GM18526 (cell line): ENCODE results near the gene TMEM233.

Experiments used
- POLR2A ChIP-seq: IDR thresholded peaks from 3 replicates; pipeline ENCODE4 v1.6.1; 2011; ENCODE audit not compliant: insufficient read length; ENCODE audit errors: extremely low read depth

TMEM233 gene

DNA sequence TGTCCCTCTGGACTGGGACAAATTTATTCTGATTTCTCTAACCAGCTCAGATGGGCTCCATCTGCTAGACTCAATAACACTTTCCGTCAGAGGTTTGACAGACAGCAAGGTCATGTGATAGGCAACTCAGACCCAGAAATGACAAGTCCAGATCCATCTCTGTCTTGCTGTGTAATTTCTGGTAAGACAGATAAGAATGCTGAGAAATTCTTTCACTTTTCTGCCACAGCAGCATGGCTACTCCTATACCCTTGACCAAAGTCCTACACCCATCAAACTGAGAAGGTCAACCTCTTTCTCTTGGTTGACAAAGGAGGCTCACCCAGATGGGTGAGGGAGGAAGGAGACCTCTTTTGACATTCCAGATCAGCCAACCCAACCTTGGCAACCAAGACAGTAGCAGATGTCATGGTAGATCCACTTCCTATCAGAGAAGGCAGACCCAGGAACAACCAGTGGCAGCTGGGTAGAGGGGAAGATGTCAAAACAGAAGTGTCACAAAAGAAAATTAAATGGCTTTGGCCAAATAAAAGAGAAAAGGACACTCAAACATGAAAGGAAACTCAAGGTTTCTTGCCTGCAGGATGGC lies 37.5 kb downstream of the TMEM233 start:
- no peak for TF ChIP-seq POLR2A

DNA sequence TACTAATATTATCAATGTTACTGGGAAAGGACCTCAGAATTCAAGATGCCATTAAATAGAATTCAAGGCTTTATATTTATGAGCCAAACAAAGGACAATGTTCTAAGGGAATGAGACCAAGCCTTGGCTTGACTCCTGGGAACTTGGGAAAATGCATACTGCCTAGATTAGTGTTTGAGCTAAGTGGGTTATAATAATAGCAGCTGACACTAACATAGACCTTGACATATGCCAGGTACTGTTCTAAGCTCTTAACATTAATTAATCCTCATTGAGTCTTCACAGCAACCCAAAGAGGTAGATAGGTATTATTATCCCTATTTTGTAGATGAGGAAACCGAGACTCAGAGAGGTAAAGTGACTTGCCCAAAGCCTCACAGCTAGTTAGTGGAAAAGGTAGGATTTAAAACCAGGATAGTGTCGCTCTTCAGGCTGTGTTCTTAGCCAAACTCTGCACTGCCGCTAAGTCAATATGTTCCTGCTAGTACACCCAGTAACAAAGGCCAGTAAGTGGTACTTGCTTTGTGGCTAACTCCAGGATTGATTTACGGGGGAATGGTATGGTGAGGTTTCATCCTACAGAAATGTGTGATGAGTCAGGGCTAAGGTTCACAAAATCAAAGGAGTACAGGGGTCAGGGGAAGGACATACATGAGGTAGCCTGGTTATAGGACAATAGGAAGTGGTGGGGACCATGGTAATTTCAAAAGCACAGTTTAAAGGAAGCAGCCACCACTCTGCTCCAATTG lies 38.5 kb downstream of the TMEM233 start:
- no peak for TF ChIP-seq POLR2A

DNA sequence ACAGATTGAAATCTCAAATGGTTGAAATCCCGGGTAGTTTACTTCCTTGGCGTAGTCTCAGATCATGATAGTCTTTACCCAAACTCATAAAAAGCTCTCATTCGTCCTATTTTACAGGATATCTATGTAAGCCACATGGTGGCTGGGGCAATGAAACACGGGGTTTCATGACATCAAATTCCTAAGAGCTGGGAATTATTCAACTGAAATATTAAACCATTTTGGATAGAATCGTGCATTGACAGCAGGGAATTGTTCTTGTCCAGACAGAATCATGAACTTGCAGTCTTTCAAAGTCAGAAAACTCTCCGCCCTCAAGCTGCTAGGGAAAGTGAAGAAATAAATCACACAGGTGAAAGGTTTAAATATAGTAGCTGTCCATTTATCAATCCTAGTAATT lies 41.2 kb downstream of the TMEM233 start:
- no peak for TF ChIP-seq POLR2A

DNA sequence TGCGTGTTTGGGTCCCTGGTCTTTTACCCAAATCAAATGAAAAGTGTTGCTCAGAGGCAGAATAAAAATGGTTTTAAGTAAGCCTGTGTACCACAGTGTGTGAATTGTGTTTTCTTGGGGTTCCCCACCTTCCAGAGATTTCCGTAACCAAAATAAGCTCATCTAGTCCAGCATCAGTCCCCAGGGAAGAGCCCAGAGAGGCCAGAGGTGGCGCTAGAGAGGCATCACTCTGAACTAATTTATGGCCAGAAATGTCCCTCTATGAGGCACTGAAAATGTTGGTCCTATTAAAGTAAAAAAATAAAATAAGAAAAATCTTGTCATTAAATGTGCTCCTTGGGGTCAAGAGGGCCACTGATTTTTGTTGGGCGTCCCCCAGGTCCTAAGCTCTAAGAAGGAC lies 49.4 kb downstream of the TMEM233 start:
- TF ChIP-seq POLR2A: no peak

DNA sequence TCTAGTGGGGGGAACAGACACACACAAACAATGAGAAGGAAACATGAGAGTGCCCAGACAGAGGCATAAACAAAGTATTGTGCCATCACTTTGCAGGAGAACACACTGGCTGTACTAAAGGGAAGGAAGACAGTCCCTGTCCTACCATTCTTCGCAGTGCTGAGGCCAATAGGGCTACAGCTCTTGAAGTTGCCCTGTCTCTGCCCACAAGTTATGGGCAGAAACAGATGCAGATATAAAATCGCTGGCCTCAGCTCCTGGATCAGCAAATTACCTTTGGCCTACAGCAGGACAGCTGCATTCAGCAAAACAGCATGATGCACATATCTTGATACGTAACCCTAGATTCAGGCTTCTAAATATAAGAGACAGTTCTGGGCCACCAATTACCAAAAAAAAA lies 51.4 kb downstream of the TMEM233 start:
- TF ChIP-seq POLR2A: no peak

DNA sequence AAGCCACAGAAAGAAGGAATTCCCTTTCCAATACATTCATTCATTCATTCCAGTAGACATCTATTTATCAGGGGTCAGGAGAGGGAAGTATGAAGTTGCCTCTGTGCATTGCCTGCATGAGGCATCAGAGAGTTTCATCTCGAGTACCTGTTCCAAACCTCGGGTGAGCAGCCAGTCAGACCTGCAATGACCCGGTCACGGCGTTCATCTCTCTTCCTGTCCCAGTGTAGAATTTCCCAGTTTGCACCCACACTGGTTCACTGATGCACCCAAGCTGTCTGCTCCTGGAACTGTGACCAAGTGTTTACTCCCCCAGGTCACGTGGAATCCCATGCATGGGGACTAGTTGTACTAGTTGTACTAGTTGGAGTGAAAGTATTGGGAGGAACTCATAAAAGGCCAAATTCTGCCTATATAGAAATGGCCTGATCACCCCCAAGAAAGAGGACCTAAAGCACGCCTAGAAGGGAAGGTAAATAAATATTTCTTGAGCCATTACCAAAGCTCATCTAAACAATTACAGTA lies 52.0 kb downstream of the TMEM233 start:
- no peak for TF ChIP-seq POLR2A

DNA sequence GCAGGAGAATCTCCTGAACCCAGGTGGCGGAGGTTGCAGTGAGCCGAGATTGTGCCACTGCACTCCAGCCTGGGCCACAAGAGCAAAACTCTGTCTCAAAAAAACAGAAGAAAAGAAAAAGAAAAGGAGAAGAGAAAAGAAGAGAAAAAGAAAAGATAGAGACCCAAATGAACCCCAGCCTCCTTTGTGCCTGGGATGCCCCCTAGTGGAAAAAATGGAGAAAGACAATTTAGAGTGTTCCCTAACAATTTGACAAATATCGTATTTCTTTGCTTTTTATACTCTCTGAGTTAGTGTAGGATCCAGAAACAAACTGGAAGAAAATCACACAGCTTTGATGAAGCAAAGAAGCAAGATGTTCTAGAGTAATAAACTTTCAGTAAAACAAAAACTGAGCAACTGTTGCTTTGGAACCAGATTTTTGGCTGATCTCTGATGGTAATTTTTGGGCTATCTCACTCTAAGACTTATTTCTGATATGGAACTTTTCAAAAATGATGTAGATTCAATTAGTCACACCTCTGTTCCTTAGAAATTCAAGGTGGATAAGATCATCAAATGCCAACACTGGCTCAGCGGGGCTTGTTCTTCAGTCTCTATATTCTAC lies 55.7 kb downstream of the TMEM233 start:
- TF ChIP-seq POLR2A: no peak

DNA sequence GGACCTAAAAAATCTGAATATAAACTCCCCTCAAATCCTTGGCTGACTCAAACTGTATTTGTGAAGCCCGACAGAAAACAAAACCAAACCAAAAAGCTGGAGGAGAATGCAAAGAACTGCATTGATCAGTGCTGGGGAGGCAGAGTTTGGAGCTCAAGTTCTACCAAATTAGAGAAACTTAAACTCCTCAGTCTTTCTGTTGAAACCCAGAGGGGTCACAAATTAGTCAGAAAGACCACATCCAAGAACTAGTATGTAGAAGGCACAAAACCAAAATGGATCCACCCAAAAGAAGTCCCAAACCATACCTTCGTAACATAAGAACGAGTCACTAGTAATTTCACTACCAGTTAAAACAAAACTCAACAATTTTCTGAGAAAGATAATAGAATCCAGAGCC lies 59.1 kb downstream of the TMEM233 start:
- TF ChIP-seq POLR2A: no peak

DNA sequence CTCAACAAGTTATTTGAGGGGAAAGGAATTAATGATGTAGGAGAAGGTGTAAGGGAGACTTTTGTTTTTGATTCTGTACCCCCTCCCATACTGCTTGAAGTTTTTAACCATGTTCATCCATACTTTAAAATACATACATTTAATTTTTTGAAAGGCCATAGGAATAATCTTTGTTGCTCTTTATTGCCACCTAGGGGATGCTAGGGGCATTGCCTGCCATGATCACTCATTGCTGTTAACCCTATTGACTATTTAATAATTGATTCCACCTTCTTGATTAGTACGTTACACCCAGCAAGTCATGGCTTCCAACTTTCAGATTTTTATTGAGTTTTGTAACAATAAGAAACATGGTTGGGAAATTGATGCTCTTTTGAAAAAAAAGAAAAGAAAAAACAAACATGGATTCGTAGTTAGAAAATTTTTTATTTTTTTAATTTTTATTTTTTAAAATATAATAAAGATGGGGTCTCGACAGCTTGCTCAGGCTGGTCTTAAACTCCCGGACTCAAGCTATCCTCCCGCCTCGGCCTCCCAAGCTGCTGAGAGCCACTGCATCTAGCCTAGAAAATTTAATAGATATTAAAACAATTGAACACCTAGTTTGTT lies 65.8 kb downstream of the TMEM233 start:
- TF ChIP-seq POLR2A: no peak

DNA sequence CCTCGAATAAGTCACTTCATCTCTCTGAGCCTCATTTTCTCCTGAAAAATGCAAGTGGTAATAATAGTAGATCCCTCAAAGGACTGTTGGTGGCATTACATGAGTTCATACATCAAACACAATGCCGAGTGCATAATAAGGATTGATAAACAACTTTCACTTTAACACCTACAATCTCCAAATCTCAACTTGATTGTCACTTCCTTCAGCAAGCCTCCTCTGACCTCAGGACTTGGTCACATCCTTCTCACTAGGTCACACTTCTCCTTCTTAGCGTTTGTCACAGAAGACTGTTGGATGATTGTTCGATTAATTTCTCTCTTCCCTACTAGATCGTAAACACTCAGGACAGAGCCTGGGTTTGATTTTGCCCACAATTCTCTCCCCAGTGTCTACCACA lies 66.5 kb downstream of the TMEM233 start:
- no peak for TF ChIP-seq POLR2A

DNA sequence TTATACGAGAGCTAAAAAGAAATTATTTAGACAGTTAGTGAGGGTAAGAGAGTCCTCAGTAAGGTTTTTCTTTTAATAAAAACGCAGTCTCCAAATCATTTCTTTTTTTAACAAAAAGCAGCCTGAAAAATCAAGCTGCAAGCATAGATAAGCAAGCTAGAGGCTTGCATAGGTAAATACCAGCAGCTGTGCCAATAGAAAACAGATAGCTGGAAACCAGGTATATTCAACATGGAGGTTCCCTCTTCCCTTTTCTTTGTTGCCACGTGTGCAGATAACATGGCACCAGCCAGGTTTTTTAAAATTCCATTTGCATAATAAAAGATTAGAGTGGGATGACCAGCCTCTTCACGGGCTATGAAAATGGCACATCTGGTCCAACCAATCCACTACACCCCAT lies 68.3 kb downstream of the TMEM233 start:
- TF ChIP-seq POLR2A: no peak

DNA sequence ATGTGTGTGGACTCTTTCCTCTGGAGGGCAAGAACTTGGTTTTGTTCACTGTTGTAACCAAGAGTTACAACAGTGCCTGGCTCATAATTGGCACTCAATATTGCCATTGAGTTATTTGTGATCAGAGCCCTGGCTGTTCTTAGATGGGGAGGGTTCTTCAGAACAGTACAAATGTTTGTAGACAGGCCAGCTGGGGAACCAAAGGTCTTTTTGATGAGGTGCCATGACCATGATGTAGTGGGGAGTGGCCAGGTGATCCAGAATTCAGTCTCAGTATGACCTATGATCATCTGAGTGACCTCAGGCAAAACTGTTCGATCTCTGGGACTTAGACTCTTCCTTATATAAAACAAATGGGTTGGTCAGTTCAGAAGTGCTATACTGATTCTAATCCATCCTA lies 71.1 kb downstream of the TMEM233 start:
- no peak for TF ChIP-seq POLR2A

DNA sequence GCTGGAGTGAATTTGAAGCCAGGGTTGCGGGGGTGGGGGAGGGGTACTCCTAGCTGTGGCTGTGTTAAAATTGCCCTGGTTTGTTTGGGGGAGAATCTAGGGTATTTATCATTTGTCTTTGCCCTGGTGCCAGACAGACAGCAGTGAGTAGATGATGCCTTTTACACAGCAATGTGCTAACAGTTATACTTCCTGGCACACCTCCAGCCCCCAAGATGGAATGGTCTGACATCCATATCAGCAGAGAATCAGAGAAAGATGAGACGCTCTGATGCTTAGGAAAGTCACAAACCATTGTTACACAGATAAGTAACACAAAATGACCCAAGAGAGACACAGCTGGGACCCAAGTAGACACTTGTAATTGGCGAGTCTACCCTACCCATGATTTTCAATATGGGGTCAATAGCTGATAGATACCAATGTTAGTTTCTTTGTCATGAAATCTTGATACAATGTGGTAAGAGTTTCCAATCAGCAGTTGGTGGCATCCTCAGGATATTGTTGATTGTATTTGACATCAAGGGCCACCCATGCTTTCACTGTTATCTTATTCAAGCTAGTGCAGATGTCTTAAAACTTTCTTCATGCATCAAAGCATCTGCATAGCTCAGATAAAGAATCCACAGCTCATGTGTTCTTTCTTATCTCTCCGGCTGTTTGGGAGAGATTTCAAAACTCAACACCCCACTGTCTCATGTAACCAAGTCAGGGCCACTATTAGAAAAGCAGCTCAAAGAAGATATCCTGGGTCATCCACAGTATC lies 71.8 kb downstream of the TMEM233 start:
- no peak for TF ChIP-seq POLR2A

DNA sequence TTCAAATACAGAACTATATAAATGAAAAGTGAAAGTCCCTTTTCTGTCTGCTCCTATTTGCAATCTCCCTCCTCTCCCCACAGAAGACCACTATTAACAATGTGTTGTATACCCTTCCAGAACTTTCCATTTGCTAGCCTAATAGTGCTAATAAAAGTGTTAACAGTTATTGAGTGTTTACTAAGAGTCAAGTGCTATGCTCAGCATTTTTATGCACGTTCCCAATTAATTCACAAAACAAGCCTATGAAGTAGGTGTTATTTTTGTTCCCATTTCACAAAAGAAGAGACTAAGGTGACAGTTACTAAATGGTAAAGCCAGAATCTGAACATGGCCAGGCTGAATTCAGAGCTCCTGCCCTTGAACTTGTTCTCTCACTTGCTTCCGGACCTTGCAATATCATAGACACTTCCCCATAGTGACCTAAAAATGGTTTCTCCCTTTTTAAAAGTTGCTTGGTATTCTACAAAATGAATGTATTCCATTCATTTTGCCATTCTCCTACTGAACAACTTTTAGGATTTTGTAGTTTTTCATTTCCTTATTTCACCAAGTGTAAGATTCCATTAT lies 72.7 kb downstream of the TMEM233 start:
- TF ChIP-seq POLR2A: no peak
